Neural crest cell (in vitro differentiated cells): ENCODE results near the gene AHNAK. TPM values are rescaled to one million over a fixed set of nuclear protein-coding genes. Genes with fewer than 3 reads are reported as not detected.
"Not testable (repeated sequence)": the region's sequence is repeated elsewhere in the genome, so short reads cannot be mapped to it uniquely, and the experiment has no call there.

Source experiments
- DNase-seq: peaks from one replicate; pipeline ENCODE4 v3.0.0; 2021; ENCODE audit warnings: low read depth, mixed read lengths, low spot score
- H3K27ac Mint-ChIP-seq: one replicate; pipeline ENCODE4 v1.8.0; 2021; ENCODE audit warnings: mild to moderate bottlenecking, mixed read lengths; ENCODE audit not compliant: unreplicated experiment
- H3K27me3 Mint-ChIP-seq: 2 replicates; pipeline ENCODE4 v1.8.0; 2021; ENCODE audit warnings: low read depth, mild to moderate bottlenecking, mixed read lengths
- H3K36me3 Mint-ChIP-seq: 2 replicates; pipeline ENCODE4 v1.8.0; 2021; ENCODE audit warnings: low read depth, mild to moderate bottlenecking, mixed read lengths
- H3K4me1 Mint-ChIP-seq: 2 replicates; pipeline ENCODE4 v1.8.0; 2021; ENCODE audit warnings: mixed read lengths
- H3K4me3 Mint-ChIP-seq: one replicate; pipeline ENCODE4 v1.8.0; 2021; ENCODE audit warnings: mild to moderate bottlenecking, mixed read lengths
- H3K9me3 Mint-ChIP-seq: 2 replicates; pipeline ENCODE4 v1.8.0; 2021; ENCODE audit warnings: mixed read lengths
- total RNA-seq: library from RNA; stranded (reverse); gene quantifications from 2 replicates; pipeline ENCODE4 v1.2.1, GENCODE V29; 2021
- TF ChIP-seq, protein P1 (sequence below): fragments of 200-600 bp; sonication (generic); conservative IDR thresholded peaks from 2 replicates; pipeline ENCODE4 v1.5.0; 2021; ENCODE audit warnings: antibody characterized with exemption, mild to moderate bottlenecking

The AHNAK gene
- total RNA-seq, 1 donor from 2014 or later: 0.65 TPM

DNA sequence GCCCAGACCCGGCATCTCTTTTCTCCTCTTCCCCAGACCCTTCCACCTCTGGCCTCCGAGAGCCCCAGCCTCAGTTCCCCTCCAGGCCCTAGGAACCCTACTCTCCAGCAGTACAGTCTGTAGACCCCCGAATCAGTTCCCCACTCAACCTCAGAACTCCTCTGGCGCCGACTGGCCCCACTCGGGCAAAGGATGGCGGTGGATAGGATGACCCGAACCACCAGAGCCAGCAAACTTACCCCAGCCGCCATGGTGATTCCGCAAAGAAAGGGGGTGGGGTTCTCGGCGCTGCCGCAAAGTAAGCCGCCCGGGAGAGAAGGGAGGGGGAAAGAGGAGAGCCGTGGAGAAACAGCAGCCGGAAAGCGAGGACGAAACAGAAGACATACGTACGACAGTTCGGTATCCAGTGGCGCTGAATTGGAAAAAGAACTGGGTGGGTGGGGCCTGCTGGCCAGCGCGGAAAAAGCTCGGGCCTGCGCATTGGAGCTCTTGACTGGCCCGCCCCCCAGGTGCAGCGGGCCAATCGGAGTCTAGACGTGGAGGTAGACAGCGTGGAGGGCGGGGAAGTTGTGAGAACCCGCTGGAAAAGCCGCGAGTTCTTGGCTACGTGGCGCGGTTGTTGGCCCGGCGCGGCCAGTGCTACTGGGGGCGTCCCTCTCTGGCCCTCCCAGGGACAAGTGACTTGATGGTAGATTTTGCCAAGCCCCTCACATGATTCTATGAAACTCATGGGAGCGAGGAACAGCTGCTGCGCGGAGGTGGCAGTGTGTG, 27.2 kb upstream of the AHNAK start, which contains the start of gene EEF1G:
Gene EEF1G, minus strand, starts transcription at position 300 of the 771 bp plus-strand sequence. Its CDS starts 49 bp downstream, at position 251.
- Mint-ChIP-seq H3K4me3 (peak within 1 kb of the TSS; percentile 99), H3K36me3 (peaks cover 21% of the 10 kb centered on the region), H3K9me3 (no peaks in the 10 kb centered on the region), H3K4me1 (peaks cover 53% of the 10 kb centered on the region), H3K27ac (peak within 1 kb of the TSS; percentile 99), H3K27me3 (no peaks in the 10 kb centered on the region)
- DNase-seq: peak; percentile 93
- TF ChIP-seq, protein P1, sequence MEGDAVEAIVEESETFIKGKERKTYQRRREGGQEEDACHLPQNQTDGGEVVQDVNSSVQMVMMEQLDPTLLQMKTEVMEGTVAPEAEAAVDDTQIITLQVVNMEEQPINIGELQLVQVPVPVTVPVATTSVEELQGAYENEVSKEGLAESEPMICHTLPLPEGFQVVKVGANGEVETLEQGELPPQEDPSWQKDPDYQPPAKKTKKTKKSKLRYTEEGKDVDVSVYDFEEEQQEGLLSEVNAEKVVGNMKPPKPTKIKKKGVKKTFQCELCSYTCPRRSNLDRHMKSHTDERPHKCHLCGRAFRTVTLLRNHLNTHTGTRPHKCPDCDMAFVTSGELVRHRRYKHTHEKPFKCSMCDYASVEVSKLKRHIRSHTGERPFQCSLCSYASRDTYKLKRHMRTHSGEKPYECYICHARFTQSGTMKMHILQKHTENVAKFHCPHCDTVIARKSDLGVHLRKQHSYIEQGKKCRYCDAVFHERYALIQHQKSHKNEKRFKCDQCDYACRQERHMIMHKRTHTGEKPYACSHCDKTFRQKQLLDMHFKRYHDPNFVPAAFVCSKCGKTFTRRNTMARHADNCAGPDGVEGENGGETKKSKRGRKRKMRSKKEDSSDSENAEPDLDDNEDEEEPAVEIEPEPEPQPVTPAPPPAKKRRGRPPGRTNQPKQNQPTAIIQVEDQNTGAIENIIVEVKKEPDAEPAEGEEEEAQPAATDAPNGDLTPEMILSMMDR: no peak

DNA sequence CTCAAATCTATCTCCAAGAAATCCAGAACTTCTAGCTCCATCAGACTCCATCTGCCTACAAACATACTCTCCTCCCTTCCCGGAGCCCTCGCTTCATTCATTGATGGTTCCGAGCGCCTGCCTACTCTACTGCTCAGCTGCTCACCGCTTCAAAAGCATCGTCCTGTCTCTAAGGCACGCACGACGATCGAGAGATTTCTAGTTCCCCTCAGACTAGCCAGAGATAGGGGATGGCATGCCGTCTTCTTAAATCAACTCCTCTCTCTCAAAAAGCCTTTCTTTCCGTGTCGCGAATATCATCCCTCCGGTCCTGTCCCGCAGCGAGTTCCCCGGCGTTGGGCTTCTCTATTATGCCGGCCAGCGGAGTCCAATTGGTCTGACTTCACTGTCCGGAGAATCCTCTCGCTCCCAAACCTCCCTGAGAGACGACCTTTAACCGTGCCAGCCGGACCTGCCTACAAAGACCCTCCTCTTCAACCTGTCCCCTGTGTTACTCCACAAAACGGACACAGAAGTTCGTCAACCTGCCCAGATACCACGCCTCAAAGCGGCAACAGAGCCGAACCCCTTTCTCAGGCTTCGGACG, 26.5 kb upstream of the AHNAK start:
- peak overlapping the region; percentile 99 for H3K4me3 Mint-ChIP-seq
- H3K27ac Mint-ChIP-seq: peak overlapping the region; percentile 99
- TF ChIP-seq, protein P1: no peak
- no peaks in the 10 kb centered on the region for H3K9me3 Mint-ChIP-seq
- H3K4me1 Mint-ChIP-seq: peaks cover 53% of the 10 kb centered on the region
- peaks cover 21% of the 10 kb centered on the region for H3K36me3 Mint-ChIP-seq
- DNase-seq: no peak
- H3K27me3 Mint-ChIP-seq: no peaks in the 10 kb centered on the region

- Mint-ChIP-seq H3K27me3 (no peaks in the 10 kb centered on the region), H3K27ac (peak overlapping the region; percentile 22), H3K36me3 (peaks cover 21% of the 10 kb centered on the region), H3K9me3 (no peaks in the 10 kb centered on the region), H3K4me1 (peaks cover 53% of the 10 kb centered on the region), H3K4me3 (peak overlapping the region; percentile 99)
- TF ChIP-seq, protein P1: no peak
- DNase-seq: no peak
These were observed 25.8 kb upstream of the AHNAK start for GRCh38 chr11:62572431-62572830.

DNA sequence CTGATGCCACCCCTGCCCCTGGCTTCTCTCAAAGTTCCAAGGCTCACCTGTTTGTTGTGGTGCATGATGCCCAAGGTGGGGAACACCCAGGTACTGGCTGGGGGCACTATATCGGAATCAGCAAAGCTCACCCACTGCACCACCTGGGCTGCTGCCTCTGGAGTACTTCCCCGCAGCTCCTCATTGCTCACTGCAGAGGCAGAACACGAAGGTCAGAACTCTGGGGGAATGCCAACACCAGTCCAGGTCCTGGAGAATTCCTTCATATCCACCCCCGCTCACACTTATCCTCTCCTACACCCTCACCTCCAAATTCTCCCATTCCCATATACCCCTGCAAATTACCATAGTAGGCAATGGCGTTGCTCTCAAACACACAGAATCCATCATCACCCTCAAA, 24.9 kb upstream of the AHNAK start:
- H3K4me3 Mint-ChIP-seq: peak overlapping the region; percentile 99
- H3K27me3 Mint-ChIP-seq, H3K27ac Mint-ChIP-seq, DNase-seq, H3K9me3 Mint-ChIP-seq: not testable (repeated sequence)
- peaks cover 59% of the 10 kb centered on the region for H3K4me1 Mint-ChIP-seq
- H3K36me3 Mint-ChIP-seq: peaks cover 24% of the 10 kb centered on the region

- Mint-ChIP-seq H3K4me1 (peaks cover 59% of the 10 kb centered on the region), H3K4me3 (peak overlapping the region; percentile 99), H3K36me3 (peaks cover 28% of the 10 kb centered on the region)
- H3K9me3 Mint-ChIP-seq, DNase-seq, H3K27me3 Mint-ChIP-seq, H3K27ac Mint-ChIP-seq: not testable (repeated sequence)
These were observed 24.3 kb upstream of the AHNAK start for GRCh38 chr11:62570903-62571302.

DNA sequence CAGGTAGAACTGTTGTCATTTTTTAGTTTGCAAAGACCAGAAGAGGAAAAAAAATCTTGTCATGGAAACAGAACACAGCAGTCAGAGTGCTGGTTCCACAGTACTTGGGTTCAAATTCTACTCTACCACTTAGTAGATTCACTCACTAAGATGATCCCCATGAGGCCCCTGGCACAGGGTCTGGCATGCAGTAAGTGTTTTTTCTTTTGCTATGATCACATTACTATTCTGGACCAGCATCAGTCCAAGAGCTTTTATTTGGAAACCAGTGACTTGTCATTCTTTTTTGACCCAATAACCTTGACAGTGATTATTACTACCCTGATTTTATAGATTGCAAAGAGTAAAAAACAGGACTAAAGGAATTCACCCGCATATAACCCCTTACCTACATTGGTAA, 23.0 kb upstream of the AHNAK start:
- Mint-ChIP-seq H3K27me3 (no peaks in the 10 kb centered on the region), H3K27ac (no peak overlapping the region), H3K9me3 (no peaks in the 10 kb centered on the region), H3K4me3 (peak overlapping the region; percentile 71), H3K4me1 (peaks cover 54% of the 10 kb centered on the region), H3K36me3 (peaks cover 31% of the 10 kb centered on the region)
- no peak for DNase-seq
- TF ChIP-seq, protein P1: no peak
